Left ventricle myocardium inferior (tissue), 1 donor: ENCODE data around the gene DSTN. TPM values are rescaled to one million over a fixed set of nuclear protein-coding genes. Genes with fewer than 3 reads are reported as not detected.

Source experiments
- DNase-seq: peaks from one replicate; pipeline ENCODE4 v3.0.0-alpha.2; 2020
- H3K27ac ChIP-seq: fragments of 200-600 bp; replicated peaks from 2 replicates; pipeline ENCODE4 v1.8.0; 2021
- H3K27me3 ChIP-seq: fragments of 200-600 bp; 2 replicates; pipeline ENCODE4 v1.8.0; 2021; ENCODE audit warnings: low read depth
- H3K36me3 ChIP-seq: fragments of 200-600 bp; 2 replicates; pipeline ENCODE4 v1.8.0; 2021
- H3K4me1 ChIP-seq: fragments of 200-600 bp; 2 replicates; pipeline ENCODE4 v1.8.0; 2021
- H3K4me3 ChIP-seq: fragments of 200-600 bp; 2 replicates; pipeline ENCODE4 v1.8.0; 2021; ENCODE audit warnings: mild to moderate bottlenecking, moderate library complexity
- H3K9me3 ChIP-seq: fragments of 200-600 bp; replicated peaks from 2 replicates; pipeline ENCODE4 v1.8.0; 2021
- intact Hi-C: fragments of 100-400 bp; cut with micrococcal nuclease; formaldehyde crosslinking; loops from one replicate; pipeline ENCODE4 v1.11.0; 2022
- total RNA-seq: library from RNA; stranded (reverse); fragmentation: NEBNext Ultra II Directional; extraction: Animal tissue kit (Norgen Biotek cat#: 25700); gene quantifications from one replicate; pipeline ENCODE4 v1.2.1, GENCODE V29; 2021
- TF ChIP-seq, protein P1 (sequence below): fragments of 200-600 bp; IDR thresholded peaks from 2 replicates; pipeline ENCODE4 v1.8.0; 2021; ENCODE audit warnings: antibody characterized with exemption, mild to moderate bottlenecking, borderline replicate concordance
- donor health status: DM: no; HTN: yes; CAD: no; lungs with severe emphysema.

The DSTN gene
- total RNA-seq, 1 donor from 2014 or later: 635 TPM

DNA sequence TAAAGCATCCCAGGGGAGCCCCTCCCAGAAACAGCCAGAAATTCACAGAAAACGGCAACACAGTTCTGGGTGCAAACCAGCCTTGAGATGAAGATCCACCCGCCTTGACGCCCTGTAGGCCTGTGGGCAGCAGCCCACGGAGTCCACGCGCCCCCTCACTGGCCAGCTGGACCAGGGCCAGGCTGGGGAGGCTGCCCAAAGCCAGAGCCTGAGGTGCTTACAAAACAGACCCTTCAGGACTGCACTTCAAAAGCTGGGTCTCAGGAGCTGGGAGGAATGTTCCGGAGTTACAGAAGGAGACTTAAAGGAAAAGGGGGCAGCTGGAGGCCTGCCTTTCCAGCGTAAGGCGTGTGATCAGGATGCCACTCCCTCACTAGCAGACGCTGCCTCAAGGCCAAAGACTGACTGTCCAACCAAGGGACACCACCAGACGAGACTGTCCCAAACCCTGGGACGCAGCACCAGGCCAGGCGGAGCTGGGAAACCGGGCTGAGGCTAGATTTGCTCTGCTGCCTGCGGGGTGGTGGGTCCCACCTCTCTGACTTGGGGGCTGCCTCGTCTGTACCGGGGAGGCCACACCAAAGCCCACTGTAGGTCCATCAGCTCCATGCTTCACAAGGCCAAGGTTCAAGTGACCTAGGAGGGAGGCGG is 64.1 kb downstream of the DSTN start:
- peaks cover 51% of the 10 kb centered on the region for H3K4me1 ChIP-seq
- no peaks in the 10 kb centered on the region for H3K27me3 ChIP-seq
- H3K9me3 ChIP-seq: no peaks in the 10 kb centered on the region
- intact Hi-C loops: no loop called here
- H3K27ac ChIP-seq: peak overlapping the region; percentile 63
- H3K36me3 ChIP-seq: peaks cover 90% of the 10 kb centered on the region
- H3K4me3 ChIP-seq: no peak overlapping the region
- TF ChIP-seq, protein P1, sequence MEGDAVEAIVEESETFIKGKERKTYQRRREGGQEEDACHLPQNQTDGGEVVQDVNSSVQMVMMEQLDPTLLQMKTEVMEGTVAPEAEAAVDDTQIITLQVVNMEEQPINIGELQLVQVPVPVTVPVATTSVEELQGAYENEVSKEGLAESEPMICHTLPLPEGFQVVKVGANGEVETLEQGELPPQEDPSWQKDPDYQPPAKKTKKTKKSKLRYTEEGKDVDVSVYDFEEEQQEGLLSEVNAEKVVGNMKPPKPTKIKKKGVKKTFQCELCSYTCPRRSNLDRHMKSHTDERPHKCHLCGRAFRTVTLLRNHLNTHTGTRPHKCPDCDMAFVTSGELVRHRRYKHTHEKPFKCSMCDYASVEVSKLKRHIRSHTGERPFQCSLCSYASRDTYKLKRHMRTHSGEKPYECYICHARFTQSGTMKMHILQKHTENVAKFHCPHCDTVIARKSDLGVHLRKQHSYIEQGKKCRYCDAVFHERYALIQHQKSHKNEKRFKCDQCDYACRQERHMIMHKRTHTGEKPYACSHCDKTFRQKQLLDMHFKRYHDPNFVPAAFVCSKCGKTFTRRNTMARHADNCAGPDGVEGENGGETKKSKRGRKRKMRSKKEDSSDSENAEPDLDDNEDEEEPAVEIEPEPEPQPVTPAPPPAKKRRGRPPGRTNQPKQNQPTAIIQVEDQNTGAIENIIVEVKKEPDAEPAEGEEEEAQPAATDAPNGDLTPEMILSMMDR: no peak
- no peak for DNase-seq

DNA sequence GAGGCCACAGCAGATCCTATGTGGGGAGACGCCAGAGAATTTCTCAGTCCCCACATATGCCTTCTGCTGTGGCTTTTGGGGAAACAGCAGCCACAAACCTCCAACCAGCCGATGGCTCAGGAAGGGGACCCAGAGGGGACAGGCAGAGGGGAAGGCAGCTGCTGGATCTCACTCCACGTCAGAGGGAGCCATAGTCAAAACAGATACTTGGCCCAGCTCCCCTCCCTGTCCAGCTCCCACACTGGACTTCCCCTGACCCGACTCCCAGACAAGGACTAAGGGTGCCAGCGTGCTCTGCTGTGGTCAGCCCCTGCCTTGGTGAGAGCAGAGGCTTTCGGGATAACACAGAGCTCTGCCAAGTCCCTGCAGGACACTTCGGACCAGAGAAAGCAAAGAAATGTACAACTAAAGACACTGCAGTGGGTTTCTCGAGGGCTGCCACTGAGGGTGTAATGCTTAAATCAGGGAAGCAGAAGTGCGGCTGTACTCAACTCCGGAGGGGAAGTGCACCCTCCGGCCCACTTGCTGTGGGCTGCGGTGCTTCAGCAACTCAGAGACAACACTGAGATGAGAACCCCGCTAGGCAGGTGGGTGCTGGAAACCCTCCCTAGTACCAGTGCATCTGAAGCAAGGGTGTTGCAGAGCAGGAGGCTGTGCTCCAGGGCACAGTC is 64.9 kb downstream of the DSTN start:
- H3K36me3 ChIP-seq: peaks cover 84% of the 10 kb centered on the region

DNA sequence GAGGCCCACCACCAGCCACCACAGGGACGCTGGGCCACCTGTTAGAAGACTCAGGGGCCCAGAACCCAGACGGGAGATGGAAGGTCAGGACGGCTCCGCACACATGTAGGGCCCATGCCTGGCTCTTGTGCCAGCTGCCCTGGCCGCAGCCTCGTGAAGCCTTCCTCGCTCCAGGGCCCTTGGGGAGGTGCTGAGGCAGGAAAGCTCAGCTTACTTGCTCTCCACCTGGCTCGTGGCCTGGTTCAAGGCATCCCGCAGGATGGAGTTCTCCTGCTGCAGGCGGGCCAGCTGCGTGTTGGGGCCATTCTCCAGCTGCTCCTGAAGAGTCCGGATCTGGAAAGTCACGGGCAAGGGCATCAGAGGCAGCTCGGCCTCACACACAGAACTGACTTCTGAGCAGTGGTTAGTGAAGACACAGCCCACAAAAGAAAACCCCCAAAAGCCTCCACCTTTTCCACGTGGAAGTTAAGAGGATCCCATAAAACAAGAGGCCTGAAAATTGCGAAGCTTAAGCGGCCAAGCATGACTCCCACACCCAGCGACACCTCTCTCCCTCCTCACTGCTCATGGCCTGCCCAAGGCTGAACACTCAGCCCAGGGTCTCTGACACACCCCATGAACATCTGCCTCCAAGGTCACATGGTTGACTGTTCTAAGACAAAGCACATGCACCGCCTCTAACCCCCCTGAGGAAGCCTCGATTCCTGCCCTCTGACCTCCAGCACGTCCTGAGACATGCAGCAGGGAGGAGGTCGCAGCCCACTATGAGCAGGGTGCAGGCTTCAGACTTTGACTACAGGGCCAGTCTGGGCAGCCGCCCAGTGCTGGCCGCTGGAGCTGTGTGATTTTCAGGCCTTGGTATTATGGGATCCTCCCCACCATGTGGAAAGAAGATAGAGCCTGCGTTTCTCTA is 65.7 kb downstream of the DSTN start:
- peaks cover 84% of the 10 kb centered on the region for H3K36me3 ChIP-seq
- no peak for DNase-seq
- no peaks in the 10 kb centered on the region for H3K27me3 ChIP-seq
- intact Hi-C loops: no loop called here
- H3K4me3 ChIP-seq: no peak overlapping the region
- H3K9me3 ChIP-seq: no peaks in the 10 kb centered on the region
- peaks cover 53% of the 10 kb centered on the region for H3K4me1 ChIP-seq
- TF ChIP-seq, protein P1: no peak
- peak overlapping the region; percentile 63 for H3K27ac ChIP-seq

More for the DNA sequence above, 64.9 kb downstream of the DSTN start:
- DNase-seq: no peak
- TF ChIP-seq, protein P1: no peak
- Histone ChIP-seq H3K27me3 (no peaks in the 10 kb centered on the region), H3K4me1 (peaks cover 53% of the 10 kb centered on the region), H3K9me3 (no peaks in the 10 kb centered on the region), H3K4me3 (no peak overlapping the region), H3K27ac (peak overlapping the region; percentile 63)
- intact Hi-C loops: no loop called here

DNA sequence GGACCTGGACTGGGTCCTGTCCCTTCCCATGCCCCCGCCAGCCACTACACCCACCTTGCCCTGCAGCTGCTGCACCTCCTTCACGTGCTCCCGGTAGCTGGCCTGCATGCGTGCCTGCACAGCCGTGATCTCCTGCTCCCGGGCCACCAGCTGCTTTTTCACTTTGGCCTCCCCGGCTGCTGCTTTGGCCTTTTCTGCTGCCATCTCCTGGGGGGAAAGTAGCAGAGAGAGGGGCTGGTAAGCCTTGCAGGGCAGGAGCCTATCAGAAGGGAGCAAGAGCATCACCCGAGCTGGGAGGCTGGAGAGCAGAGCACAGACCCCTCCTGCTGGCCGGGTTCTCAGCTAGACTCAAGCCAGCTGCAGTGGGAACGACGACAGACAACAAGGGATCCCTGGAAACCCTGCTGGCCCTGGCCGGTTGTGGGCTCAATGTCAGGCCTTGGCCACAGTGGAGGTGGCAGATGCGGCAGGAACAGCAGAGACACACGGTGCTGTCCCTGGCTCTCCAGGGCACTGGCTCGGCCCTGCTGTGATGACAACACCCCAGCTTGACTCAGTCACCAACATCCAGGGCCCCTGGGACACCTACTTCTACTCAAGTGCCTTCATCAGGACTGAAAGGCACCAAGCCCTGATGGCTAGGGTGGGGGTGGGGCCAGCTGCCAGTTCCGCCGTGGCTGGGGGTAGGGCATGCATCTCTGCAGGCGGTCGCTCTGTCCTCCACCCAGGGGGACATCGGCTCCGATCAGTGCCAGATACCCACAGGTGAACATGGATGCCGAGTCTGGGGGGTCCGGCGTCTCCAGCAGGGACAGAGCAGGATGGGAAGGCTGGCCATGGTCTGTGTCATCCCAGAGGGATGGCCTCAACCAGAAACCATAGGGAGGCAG is 66.9 kb downstream of the DSTN start:
- no peak for DNase-seq
- TF ChIP-seq, protein P1: no peak
- Histone ChIP-seq H3K27ac (peak overlapping the region; percentile 63), H3K9me3 (no peaks in the 10 kb centered on the region), H3K4me1 (peaks cover 56% of the 10 kb centered on the region), H3K27me3 (no peaks in the 10 kb centered on the region), H3K4me3 (no peak overlapping the region), H3K36me3 (peaks cover 84% of the 10 kb centered on the region)
- intact Hi-C loops: no loop called here

DNA sequence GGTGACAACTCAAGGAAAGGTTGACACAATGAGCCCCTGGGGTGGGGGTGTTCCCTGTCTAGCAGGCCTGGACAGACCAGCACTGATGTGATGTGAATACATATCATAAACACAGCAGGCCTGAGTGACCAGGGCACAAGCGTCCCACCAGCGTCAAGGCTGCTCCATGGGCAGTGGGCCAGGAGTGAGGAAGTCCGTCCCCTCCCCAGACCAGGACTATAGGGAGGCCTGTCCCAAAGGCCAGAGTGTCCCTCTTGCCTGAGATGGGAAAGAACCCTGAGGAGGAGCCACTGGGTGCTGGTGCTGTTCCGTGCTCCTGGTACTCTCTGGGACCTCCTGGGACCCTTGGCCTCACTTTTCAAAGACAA is 67.5 kb downstream of the DSTN start:
- Histone ChIP-seq H3K4me3 (no peak overlapping the region), H3K27me3 (no peaks in the 10 kb centered on the region), H3K36me3 (peaks cover 83% of the 10 kb centered on the region), H3K9me3 (no peaks in the 10 kb centered on the region), H3K4me1 (peaks cover 63% of the 10 kb centered on the region), H3K27ac (peak overlapping the region; percentile 63)
- TF ChIP-seq, protein P1: no peak
- intact Hi-C loops: no loop called here
- no peak for DNase-seq
